GM23248 (cell line): ENCODE measurements around the gene PTCH2.

ENCODE experiments used
- EZH2 ChIP-seq: fragments of 200-600 bp; sonication (generic); IDR thresholded peaks from 2 replicates; pipeline ENCODE4 v1.6.1; 2018; ENCODE audit warnings: antibody characterized with exemption, mild to moderate bottlenecking; ENCODE audit not compliant: insufficient read depth, poor library complexity, severe bottlenecking
- EZH2phosphoT487 ChIP-seq: fragments of 200-600 bp; sonication (generic); IDR thresholded peaks from 2 replicates; pipeline ENCODE4 v1.6.1; 2018; ENCODE audit warnings: antibody characterized with exemption, moderate library complexity, mild to moderate bottlenecking, low read depth; ENCODE audit not compliant: insufficient read depth

- TF ChIP-seq EZH2 (no peak), EZH2phosphoT487 (no peak)
Measured at GRCh38 chr1:44806025-44806703, 36.9 kb downstream of the PTCH2 start.
